Neural progenitor cell (in vitro differentiated cells): ENCODE measurements around the gene HCST. TPM values are rescaled to one million over a fixed set of nuclear protein-coding genes. Genes with fewer than 3 reads are reported as not detected.

Source experiments
- DNase-seq: peaks from one replicate; pipeline ENCODE4 v3.0.0-alpha.2; 2016; ENCODE audit warnings: low spot score
- H2AFZ ChIP-seq: fragments of 200-600 bp; sonication (generic); replicated peaks from 2 replicates; pipeline ENCODE4 v1.6.1; 2016; ENCODE audit warnings: antibody characterized with exemption
- H3F3A ChIP-seq: fragments of 200-600 bp; sonication (generic); 2 replicates; pipeline ENCODE4 v1.6.1; 2016; ENCODE audit warnings: antibody characterized with exemption, low read depth
- H3K27ac ChIP-seq: fragments of 200-600 bp; sonication (generic); 2 replicates; pipeline ENCODE4 v1.5.1; 2016; ENCODE audit warnings: mild to moderate bottlenecking
- H3K27me3 ChIP-seq: fragments of 200-600 bp; sonication (generic); 2 replicates; pipeline ENCODE4 v1.6.1; 2016; ENCODE audit warnings: mild to moderate bottlenecking, moderate library complexity
- H3K36me3 ChIP-seq: fragments of 200-600 bp; sonication (generic); 2 replicates; pipeline ENCODE4 v1.5.1; 2016
- H3K4me1 ChIP-seq: fragments of 200-600 bp; sonication (generic); 2 replicates; pipeline ENCODE4 v1.6.1; 2016; ENCODE audit warnings: mixed run types
- H3K4me2 ChIP-seq: fragments of 200-600 bp; sonication (generic); 2 replicates; pipeline ENCODE4 v1.6.1; 2016
- H3K4me3 ChIP-seq: fragments of 200-600 bp; sonication (generic); 2 replicates; pipeline ENCODE4 v1.5.1; 2016
- H3K79me2 ChIP-seq: fragments of 200-600 bp; sonication (generic); 2 replicates; pipeline ENCODE4 v1.6.1; 2016; ENCODE audit warnings: low read depth
- H3K9ac ChIP-seq: fragments of 200-600 bp; sonication (generic); 2 replicates; pipeline ENCODE4 v1.6.1; 2016
- H3K9me3 ChIP-seq: fragments of 200-600 bp; sonication (generic); 2 replicates; pipeline ENCODE4 v1.5.1; 2016; ENCODE audit warnings: low read depth
- H4K20me1 ChIP-seq: fragments of 200-600 bp; sonication (generic); 2 replicates; pipeline ENCODE4 v1.6.1; 2016; ENCODE audit warnings: low read depth
- H3K27ac Mint-ChIP-seq: 3 replicates; pipeline ENCODE4 v1.8.0; 2021; ENCODE audit warnings: mixed read lengths
- H3K27me3 Mint-ChIP-seq: 2 replicates; pipeline ENCODE4 v1.8.0; 2022; ENCODE audit warnings: low read depth, mild to moderate bottlenecking, inconsistent platforms, moderate library complexity, mixed read lengths; ENCODE audit not compliant: insufficient read depth
- H3K36me3 Mint-ChIP-seq: 3 replicates; pipeline ENCODE4 v1.8.0; 2021; ENCODE audit warnings: mixed read lengths
- H3K4me1 Mint-ChIP-seq: 3 replicates; pipeline ENCODE4 v1.8.0; 2021; ENCODE audit warnings: mixed read lengths
- H3K4me3 Mint-ChIP-seq: 3 replicates; pipeline ENCODE4 v1.8.0; 2021; ENCODE audit warnings: mild to moderate bottlenecking, moderate library complexity, mixed read lengths
- H3K9me3 Mint-ChIP-seq: 3 replicates; pipeline ENCODE4 v1.8.0; 2020; ENCODE audit warnings: mixed read lengths
- CTCF ChIP-seq: fragments of 200-600 bp; sonication (generic); IDR thresholded peaks from 2 replicates; pipeline ENCODE4 v1.5.1; 2017; ENCODE audit warnings: antibody characterized with exemption, mild to moderate bottlenecking
- EZH2 ChIP-seq: fragments of 200-600 bp; sonication (generic); IDR thresholded peaks from 2 replicates; pipeline ENCODE4 v1.6.1; 2017; ENCODE audit warnings: antibody characterized with exemption, mild to moderate bottlenecking, moderate library complexity
- EZH2phosphoT487 ChIP-seq: fragments of 200-600 bp; sonication (generic); IDR thresholded peaks from 2 replicates; pipeline ENCODE4 v1.6.1; 2017; ENCODE audit warnings: antibody characterized with exemption
- total RNA-seq: library from RNA; depleted of rRNA; stranded (reverse); fragments of >200 nt; gene quantifications from 2 replicates; pipeline ENCODE4 v1.2.3, GENCODE V29; 2015; ENCODE audit warnings: low replicate concordance

The HCST gene
- total RNA-seq, 1 donor from 2014 or later, result not detected

DNA sequence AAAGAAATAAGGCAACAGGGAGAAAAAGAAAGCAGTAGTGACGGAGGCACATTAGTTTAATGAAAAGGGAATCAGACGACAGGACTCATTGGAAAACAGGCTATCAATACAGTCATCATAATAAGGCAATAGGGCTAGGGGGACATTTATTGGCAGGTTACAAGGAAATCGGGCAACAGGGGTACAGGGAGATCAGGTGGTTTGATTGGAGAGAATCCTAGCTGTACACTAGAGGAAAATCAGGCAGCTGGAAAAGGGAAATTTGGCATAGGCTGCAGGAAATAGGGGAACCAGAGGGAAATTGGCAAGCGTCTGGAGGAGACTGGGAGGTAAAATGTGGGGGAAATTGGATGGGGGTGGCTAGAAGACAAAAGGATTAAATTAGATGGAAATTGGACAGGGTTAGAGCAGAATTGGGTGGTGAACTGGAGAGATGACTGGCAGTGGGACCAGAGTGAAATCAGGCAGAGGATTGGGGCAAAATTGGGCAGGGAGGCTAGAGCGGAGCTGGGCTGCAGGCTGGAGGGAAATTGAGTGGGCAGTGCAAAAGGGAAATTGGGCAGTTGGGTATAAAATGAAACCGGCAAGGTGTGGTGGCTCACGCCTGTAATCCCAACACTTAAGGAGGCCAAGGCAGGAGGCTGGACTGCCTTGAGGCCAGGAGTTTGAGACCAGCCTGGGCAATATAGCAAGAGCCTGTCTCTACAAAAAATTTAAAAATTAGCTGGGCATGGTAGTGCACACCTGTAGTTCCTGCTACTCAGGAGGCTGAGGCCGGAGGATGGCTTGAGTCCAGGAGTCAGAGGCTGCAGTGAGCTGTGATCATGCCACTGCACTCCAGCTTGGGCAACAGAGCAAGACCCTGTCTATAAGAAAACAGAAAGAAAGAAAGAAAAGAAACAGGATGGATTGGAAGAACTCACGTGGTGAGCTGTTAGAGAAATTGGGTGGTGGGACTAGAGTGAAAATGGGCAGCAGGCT is 41.3 kb downstream of the HCST start:
- no peak overlapping the region for H3K27ac ChIP-seq
- H3K9ac ChIP-seq, result no peak overlapping the region
- DNase-seq, result no peak
- H3K4me1 ChIP-seq, result no peaks in the 10 kb centered on the region
- no peak overlapping the region for H3K4me2 ChIP-seq
- no peak for TF ChIP-seq CTCF
- no peak for TF ChIP-seq EZH2
- TF ChIP-seq EZH2phosphoT487, result no peak
- H3K27me3 ChIP-seq, result no peaks in the 10 kb centered on the region
- no peak overlapping the region for H2AFZ ChIP-seq
- H3F3A ChIP-seq, result peaks cover 4% of the 10 kb centered on the region
- Mint-ChIP-seq H3K27me3 (peaks cover 6% of the 10 kb centered on the region), H3K9me3 (no peaks in the 10 kb centered on the region), H3K27ac (peak overlapping the region; percentile 21), H3K4me1 (peaks cover 3% of the 10 kb centered on the region), H3K4me3 (no peak overlapping the region), H3K36me3 (peaks cover 14% of the 10 kb centered on the region)
- H3K4me3 ChIP-seq, result no peak overlapping the region
- peaks cover 17% of the 10 kb centered on the region for H4K20me1 ChIP-seq
- H3K9me3 ChIP-seq, result no peaks in the 10 kb centered on the region
- no peaks in the 10 kb centered on the region for H3K79me2 ChIP-seq
- no peaks in the 10 kb centered on the region for H3K36me3 ChIP-seq

DNA sequence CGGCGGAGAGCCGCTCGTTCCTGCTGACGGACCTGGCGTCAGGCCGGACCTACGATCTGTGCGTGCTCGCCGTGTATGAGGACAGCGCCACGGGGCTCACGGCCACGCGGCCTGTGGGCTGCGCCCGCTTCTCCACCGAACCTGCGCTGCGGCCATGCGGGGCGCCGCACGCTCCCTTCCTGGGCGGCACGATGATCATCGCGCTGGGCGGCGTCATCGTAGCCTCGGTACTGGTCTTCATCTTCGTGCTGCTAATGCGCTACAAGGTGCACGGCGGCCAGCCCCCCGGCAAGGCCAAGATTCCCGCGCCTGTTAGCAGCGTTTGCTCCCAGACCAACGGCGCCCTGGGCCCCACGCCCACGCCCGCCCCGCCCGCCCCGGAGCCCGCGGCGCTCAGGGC is 42.2 kb downstream of the HCST start:
- H3K27ac ChIP-seq, result no peak overlapping the region
- H3K4me3 Mint-ChIP-seq, result no peak overlapping the region
- peaks cover 3% of the 10 kb centered on the region for H3K4me1 Mint-ChIP-seq
- TF ChIP-seq EZH2phosphoT487, result no peak
- TF ChIP-seq CTCF, result no peak
- no peak for TF ChIP-seq EZH2
- H3K4me3 ChIP-seq, result no peak overlapping the region
- H3K4me2 ChIP-seq, result no peak overlapping the region
- H3K27me3 Mint-ChIP-seq, result peaks cover 9% of the 10 kb centered on the region
- no peaks in the 10 kb centered on the region for H3K4me1 ChIP-seq
- no peak overlapping the region for H2AFZ ChIP-seq
- peaks cover 14% of the 10 kb centered on the region for H3K36me3 Mint-ChIP-seq
- no peaks in the 10 kb centered on the region for H3K79me2 ChIP-seq
- H3K9me3 ChIP-seq, result no peaks in the 10 kb centered on the region
- H3K27me3 ChIP-seq, result no peaks in the 10 kb centered on the region
- H3K36me3 ChIP-seq, result no peaks in the 10 kb centered on the region
- no peak overlapping the region for H3K9ac ChIP-seq
- DNase-seq, result no peak
- peaks cover 11% of the 10 kb centered on the region for H4K20me1 ChIP-seq
- no peak overlapping the region for H3K27ac Mint-ChIP-seq
- no peaks in the 10 kb centered on the region for H3K9me3 Mint-ChIP-seq
- H3F3A ChIP-seq, result peaks cover 4% of the 10 kb centered on the region

DNA sequence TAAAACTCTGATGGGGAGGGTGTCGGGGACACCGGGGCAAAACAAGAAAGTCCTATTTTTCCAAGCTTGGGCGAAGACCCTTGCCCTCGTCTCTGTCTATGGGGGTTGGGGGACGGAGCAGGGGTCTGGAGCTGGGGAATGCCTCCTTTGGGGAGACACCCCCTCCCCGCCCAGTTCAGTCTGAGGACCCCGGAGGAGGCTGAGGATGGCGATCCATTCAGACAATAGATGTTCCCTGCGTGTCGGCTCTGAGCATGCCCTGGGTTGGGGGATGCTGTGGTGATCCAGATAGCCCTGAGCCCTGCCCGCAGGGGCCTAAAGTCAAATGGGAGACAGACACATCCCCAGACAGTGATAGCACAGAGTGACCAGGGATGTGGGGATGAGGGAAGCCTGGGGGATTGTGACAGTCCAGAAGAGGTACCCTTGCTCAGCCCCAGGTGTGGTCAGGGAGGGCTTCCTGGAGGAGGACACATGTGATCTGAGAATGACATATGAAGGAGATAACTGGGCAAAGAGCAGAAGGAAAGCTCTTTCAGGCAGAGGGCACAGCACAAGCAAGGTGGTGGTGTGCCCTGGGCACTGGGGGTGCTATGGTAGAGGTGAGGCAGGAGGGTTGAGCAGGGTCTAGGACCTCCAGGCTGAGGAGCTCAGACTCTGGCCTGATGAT is 42.9 kb downstream of the HCST start:
- Histone ChIP-seq H3F3A (peaks cover 4% of the 10 kb centered on the region), H3K4me3 (no peak overlapping the region), H3K36me3 (no peaks in the 10 kb centered on the region), H3K9ac (no peak overlapping the region), H3K9me3 (no peaks in the 10 kb centered on the region), H3K27ac (no peak overlapping the region), H3K27me3 (no peaks in the 10 kb centered on the region), H3K4me1 (no peaks in the 10 kb centered on the region), H4K20me1 (peaks cover 10% of the 10 kb centered on the region), H3K79me2 (no peaks in the 10 kb centered on the region), H3K4me2 (no peak overlapping the region), H2AFZ (no peak overlapping the region)
- H3K27ac Mint-ChIP-seq, result peak overlapping the region; percentile 69
- H3K4me1 Mint-ChIP-seq, result peaks cover 3% of the 10 kb centered on the region
- peaks cover 14% of the 10 kb centered on the region for H3K36me3 Mint-ChIP-seq
- no peaks in the 10 kb centered on the region for H3K9me3 Mint-ChIP-seq
- peak overlapping the region; percentile 27 for H3K4me3 Mint-ChIP-seq
- TF ChIP-seq EZH2phosphoT487 (no peak), EZH2 (no peak), CTCF (no peak)
- H3K27me3 Mint-ChIP-seq, result peaks cover 9% of the 10 kb centered on the region
- DNase-seq, result no peak
